HG03575 (cell line): ENCODE data around the gene ANKRD13B.
"Not testable (repeated sequence)": the region's sequence is repeated elsewhere in the genome, so short reads cannot be mapped to it uniquely, and the experiment has no call there.

ENCODE experiments used
- ATAC-seq: cut with Tn5 transposase; IDR thresholded peaks from one replicate; pipeline ENCODE4 v1.9.1; 2021; ENCODE audit not compliant: unreplicated experiment, insufficient number of reproducible peaks, low FRiP score; ENCODE audit errors: extremely low read depth

ANKRD13B gene

DNA sequence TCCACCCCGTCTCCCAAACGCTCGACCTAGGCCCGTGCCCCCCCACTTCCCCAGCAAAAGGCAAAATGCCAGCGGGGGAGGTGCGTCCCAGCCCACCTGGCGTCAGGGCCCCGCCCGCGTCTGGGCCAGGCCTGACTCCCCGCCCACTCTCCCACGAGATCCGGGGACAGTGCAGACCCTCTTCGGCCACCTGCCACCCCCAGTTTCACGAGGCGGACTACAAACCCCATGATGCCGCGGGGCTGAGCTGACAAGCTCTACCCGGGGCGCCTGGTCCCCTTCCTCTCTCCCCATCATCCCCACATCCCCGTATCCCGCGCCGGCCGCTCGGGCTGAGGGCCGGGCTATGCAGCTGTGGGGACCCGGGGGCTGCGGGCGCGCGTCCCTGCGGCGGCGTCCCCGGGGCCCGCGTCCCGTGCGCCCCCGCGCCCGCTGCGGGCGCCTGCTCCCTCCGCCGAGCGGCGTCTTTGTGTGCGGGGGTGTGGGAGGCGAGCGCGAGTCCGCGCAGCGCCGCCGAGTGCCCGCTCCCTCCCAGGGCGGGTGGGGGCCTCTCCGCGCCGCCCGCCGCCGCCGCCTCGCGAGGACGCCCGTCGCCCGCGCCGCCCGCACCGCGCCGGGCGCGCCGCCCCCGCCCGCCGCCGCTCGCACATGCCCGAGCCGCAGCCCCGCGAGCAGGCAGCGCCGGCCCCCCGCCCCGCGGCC is at the start of gene ANKRD13B:
TSS of gene ANKRD13B (plus strand) at position 283 of the 702 bp plus-strand sequence. CDS start 490 bp downstream, outside the sequence.
- ATAC-seq = no peak

DNA sequence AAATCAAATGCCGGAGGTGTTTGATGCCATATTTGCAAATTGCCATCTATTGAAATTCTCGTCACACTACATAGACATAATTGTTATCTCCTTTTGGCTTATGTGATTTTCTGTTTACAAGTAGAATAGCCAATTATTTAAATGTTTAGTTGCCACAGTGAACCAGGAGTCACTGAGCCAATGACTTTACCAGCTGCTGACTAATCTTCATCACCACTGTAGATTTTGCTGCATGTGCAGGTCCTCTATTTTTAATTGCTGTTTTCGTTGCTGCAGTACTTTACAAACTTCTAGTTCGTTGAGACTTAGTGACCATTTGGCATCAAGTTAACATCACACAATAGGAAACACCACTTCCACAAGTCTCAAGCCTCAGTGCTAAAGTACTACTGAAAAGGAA is 48.9 kb upstream of the ANKRD13B start:
- no peak for ATAC-seq

DNA sequence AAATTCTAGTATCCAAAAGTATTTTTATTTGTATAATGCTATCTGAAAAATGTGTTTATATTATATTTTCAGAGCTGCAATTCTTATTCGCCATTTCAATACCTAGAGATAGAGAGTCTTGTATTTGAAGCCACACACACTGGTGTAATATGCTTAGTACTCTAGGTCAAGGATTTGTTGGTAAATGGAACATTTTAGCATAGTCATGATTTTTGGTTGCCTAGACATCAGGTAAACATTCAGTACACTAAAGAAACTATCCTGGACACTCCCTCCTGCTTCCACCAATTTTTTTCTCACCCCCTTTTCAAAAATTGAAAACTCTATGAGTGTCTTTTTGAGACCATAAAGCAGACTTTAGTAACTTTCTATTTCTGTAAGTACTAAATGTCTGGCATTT is 46.8 kb upstream of the ANKRD13B start:
- ATAC-seq = no peak

DNA sequence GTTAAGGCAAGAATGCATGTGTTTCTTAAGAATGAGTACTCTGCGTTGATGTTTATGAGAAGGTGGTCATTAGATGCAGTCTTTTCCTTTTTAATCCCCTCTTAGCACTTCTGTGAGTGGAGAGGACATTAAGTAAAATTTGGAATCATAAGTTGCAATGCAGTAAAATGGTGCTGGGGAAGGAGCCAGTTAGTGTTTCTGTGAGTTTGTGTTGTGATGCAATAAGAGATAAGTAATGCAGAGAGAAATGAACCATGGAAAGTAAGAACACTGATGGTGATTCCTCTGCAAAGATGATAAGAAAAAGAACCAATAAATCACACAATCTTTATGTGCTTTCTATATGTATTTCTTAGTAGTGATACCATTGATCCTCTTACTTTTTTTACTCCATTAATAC is 46.1 kb upstream of the ANKRD13B start:
- no peak for ATAC-seq

DNA sequence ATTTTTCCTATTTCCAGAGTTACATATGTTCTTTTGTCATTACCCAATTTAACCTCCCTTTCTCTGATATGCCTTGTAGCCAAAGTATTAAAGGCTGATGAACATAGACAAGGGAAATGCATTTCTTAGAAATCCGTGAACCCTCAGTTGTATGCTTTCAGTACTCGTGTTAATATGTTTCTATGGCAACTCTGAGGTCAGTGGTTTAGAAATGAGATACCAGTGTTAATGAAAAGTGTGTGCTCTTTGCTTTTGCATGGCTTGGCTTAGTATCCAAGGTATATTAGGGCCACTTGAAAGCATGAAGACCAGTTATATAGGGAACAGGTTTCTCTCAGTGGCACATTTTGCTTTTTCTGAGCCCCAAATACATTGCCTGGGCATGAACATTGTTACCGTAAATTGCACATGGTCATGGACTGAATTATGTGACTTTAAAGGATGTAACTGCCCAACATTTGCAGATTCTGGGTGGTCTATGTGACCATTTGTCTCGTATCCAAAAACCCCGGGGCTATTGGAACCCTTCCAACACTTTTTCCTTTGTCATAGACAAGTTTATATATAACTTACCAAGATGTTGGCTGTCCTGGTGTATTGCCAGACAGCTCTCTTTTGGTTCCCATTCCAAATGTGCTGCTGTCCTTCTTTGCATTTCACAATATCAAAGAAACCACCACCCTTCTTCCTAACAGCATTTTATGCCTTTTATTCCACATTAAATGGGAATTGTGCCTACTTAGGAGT is 43.6 kb upstream of the ANKRD13B start:
- no peak for ATAC-seq

DNA sequence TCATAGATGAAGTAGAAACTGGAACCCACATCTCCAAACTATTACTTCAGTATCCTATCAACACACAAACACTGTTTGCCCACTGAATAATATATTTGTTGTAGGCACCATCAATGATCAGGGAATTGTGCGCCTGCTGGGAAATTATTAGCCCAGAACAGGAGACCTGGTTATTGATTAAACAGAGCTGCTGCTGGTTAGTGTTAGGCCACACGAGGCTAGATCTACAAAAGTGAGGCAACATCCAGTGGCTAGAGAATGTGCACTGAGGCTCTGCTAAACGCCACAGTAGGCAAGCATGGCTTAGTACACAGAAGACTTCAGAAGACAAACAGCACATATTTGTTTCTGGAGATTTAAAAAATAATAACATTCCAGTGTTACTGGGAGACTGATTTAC is 37.1 kb upstream of the ANKRD13B start:
- no peak for ATAC-seq

DNA sequence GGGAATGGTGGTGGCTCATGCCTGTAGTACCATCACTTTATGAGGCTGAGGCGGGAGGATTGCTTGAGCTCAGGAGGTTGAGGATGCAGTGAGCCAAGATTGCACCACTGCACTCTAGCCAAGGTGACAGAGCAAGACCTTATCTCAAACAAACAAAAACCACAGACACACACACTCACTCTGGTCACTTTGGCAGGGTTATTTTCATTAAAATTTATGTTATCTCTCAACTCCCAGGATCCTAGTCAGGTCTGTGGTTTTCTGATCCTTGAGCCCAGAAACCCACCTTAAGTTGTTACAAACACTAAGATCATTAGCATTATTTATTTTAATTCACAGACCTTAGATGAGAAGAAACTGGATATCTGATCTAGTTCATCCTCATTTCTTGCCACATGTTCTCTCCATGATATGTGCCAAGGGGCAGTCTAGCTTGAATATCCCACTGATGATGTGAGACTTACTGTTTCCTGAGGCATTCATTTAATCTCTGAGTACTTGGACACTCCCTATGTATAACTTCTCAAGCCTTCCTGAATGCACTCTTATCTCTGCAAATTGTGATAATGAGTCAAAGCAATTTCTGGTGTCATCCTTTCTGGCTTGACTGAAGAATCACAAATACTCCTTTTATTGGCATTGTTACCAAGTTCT is 35.7 kb upstream of the ANKRD13B start:
- ATAC-seq = no peak

DNA sequence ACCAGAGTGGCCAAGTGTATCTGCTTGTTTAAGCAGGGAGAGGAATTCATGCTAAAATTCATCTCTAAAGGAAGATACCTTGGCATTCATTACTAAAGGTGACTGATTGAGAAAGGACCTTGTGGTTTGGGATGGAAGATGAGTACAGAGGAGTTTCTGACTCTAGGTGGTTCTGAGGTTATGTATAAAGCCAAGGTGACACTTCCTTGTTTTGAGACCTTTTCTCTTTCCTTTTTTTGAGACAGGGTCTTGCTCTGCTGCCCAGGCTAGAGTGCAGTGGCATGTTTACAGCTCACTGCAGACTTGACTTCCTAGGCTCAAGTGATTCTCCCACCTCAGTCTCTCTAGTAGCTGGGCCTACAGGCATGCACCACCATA is 35.2 kb upstream of the ANKRD13B start:
- ATAC-seq = no peak

DNA sequence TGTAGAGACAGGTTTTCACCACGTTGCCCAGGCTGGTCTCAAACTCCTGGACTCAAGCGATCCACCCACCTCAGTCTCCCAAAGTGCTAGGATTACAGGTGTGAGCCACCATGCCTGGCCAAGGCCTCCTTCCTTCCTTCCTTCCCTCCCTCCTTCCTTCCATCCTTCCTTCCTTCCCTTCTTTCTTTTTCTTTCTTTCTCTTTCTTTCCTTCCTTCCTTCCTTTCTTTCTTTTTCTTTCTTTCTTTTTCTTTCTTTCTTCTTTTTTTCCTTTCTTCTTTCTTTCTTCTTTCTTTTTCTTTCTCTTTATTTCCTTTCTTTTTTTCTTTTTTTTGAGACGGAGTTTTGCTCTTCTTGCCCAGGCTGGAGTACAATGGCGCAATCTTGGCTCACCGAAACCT is 34.8 kb upstream of the ANKRD13B start:
- ATAC-seq = not testable (repeated sequence)

DNA sequence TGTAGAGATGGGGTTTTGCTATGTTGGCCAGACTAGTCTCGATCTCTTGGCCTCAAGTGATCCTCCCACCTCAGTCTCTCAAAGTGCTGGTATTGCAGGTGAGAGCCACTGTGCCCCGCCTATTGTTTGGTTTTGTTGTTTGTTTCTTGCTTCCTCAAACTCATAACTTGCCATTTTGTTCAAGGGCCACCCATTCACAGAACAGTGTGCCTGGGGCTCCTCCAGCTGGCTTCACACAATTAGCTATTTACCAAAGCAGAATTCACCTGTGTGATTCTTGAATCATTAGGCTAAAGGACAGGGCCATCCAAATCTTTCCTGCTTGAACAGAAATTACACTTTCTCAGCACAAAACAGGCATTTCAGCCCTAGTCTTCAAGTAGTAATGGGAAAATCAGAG is 33.3 kb upstream of the ANKRD13B start:
- ATAC-seq = no peak

DNA sequence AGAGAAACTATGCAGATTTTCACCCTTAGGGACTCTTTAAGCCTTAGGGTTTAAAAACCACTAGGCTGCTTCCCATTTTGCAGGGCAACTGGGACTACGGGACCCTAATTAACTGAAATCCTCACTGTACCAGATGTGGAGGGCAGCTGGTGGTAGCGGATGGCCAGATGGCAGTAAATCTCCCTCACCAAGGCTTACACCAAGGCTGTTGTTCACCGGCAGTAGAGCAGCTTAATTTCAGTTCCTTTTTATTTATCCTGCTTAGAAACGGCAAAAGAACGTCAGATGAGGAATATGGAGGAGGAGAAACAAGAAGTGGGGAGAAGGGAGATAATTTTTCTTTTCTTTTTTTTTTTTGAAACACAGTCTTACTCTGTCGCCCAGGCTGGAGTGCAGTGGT is 32.6 kb upstream of the ANKRD13B start:
- no peak for ATAC-seq

DNA sequence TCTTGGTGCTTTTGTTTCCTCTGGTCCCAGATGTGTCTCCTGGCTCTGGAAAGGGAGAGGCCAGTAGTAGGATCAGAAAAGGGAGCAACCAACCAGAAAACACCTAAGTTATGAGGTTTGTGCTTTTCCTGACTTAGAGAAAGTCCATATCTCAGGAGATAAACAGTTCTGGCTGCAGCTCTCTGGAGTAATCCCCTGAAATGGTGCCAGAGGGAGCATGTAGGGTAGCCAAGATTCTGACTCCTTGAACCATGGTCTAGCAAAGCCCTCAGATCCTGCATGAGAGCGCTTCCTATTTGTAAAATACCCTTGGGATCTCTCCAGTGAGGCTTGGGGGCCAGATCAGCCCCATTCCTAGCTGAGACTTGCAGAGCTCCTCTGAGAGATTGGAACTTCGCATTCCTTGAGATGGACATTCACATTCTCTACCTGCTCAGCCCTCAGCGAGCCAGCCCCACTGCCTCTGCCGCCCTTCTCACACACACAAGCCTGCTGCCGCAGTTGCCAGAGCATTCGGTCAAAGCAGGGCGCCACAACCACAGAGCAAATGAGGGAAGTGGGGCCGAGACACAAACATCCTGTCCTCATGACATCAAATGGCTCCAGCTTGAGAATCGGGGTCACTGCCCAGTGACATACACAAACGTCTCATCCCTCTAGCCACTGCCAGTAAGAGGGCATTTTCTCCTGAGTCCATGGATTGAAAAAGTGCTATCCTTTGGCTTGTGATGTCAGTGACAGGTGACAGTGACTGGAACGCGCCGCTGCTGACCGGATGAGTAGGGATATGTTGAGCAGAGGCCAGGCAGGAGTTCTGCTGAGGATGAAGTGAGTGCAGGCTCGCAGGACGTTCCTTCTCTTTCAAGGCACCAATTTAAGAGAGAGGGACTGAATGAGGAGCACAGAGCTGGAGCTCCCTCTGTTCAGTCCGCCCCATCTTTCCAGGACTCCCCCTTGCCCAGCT is 31.1 kb upstream of the ANKRD13B start:
- ATAC-seq = no peak

DNA sequence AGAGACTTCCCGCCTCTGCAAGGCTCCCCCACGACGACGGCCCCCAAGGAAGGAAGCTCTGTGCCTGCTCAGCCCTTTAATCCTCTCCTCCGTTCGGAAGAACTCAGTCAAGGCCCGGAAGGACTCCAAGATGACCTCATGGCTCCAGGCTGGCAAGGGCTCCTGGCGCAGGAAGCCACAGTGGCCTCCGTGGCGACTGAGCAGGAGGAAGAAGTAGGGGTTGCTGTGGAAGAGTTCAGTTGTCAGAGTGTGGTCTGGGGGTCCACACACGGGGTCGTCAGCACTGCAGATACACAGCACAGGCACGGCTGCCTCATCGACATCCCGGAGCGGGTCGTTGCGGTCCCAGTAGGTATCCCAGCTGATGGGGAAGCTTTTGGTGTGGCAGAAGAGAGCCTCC is 30.3 kb upstream of the ANKRD13B start:
- ATAC-seq = no peak

DNA sequence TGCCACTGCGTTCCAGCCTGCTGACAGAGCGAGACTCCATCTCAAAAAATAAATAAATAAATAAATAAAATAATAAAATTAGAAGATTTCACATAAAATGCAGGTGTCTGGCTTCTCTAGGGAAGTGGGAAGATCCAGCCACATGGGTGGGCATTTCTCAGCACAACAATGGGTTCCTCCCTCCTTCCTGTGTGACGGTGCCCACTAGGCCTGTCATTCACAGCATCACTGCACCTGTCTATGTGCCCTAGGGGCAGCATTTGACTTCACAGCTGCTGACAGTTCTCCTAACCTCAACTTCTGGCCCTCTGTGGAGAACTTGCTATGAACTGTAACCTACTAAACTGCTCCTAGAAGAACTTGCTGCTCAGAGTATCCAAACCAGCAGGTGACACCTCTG is 29.1 kb upstream of the ANKRD13B start:
- no peak for ATAC-seq

DNA sequence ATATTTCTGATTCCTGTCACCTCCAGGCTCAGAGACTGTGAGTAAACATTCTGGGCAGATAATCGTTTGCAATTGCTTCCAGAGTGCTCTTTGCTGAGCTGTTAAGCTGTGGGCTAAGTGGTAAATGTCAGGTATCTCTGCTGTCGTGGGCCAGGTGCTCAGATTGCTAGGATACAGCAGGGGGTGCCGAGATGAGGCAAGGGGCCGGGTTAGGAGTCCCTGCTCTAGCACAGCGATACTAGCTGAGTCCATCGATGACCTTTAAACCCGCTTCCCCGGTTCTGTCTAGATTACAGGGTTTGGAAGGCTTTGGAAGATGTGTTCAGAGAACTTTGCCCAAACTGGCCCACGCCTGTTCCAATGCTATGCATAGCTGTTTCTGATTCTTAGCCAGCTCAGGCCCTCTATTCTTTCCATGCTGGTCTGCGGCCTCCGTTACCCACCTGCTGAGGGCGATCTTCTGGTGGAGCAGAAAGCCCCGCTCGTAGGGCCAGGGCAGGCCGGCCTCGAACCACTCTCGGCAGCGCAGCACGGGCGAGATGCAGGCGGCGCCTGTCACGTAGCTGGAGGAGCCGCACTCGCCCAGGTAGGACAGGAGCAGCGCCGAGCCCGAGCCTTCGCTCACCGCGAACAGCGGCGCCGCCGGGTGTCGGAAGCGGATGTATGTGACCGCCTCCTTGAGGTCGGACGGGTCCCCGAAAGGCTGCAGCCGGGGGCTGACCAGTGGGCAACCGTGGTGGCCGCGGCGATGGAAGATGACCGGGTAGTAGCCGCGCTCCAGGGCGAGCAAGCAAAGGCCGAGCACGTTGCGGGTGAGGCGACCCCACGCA is 27.1 kb upstream of the ANKRD13B start:
- ATAC-seq = no peak

DNA sequence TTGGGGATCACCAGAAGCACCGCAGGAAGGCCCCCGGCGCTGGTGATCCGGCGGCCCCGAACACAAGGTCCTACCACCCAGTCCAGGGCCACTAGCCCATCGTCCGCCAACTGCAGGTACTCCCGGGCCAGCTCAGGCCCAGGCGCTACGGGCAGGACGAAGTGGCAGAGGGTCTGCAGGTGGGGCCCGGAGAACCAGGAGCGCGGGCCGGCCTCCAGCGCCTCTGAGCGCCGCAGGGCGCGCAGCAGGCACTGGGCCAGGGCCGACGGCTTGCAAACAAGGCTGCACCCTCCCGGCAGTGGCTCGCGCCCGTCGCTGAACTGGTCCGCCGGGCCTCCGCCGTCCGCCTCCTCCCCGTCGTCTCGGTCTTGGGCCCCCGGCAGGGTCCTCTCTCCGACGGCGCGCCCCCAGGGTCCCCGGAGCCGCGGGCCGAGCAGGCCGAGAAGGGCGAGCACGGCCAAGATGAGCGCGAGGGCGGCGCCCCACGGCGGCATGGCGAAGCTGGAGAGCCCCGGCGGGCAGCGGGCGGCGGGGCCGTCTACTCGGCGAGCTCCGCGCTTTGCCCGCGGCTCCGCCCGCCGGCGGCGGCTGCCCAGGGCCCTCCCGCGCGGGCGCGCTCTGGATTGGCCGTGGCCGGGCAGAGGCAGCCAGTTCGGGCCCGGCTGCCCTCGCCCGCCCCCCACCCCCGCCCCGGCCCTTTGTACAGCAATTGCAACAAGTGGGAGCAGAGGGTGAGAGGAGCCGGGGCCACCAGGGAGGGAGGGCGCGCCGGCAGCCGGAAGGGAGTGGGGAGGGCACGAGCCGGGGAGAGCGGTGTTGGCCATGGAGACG is 26.2 kb upstream of the ANKRD13B start, which contains the start of gene ABHD15:
TSS of gene ABHD15 (minus strand) at position 565 of the 831 bp plus-strand sequence. CDS start at position 494, 71 bp downstream.
- ATAC-seq = no peak

DNA sequence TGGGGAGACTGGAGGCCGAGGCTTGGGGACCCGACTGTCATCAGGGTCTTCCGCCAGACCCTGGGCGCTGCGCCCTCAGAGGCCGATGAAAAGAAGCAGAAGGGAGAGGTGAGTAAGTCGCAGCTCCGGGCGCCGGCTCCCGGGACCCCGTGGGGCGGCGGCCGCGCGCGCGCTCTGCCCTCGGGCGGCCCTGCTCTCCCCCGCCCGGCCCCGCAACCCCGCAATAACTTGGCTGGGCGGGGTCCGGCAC is 25.7 kb upstream of the ANKRD13B start:
- no peak for ATAC-seq
